Lower leg skin (tissue), 3 donors: ENCODE data around the gene DYNC1I1.

ENCODE experiments used
- CTCF ChIP-seq, 3 donors: fragments of 450-650 bp; IDR thresholded peaks; one replicate each; pipeline ENCODE4 v1.5.1; 2016; ENCODE audit warnings: antibody characterized with exemption in 3 of 3, mild to moderate bottlenecking in 3 of 3, moderate library complexity in 2 of 3
- POLR2A ChIP-seq, 2 donors: fragments of 450-650 bp; IDR thresholded peaks; one replicate each; pipeline ENCODE4 v1.6.1; 2016 to 2017; ENCODE audit warnings: antibody characterized with exemption in 2 of 2, mild to moderate bottlenecking in 1 of 2, moderate library complexity in 1 of 2

DNA sequence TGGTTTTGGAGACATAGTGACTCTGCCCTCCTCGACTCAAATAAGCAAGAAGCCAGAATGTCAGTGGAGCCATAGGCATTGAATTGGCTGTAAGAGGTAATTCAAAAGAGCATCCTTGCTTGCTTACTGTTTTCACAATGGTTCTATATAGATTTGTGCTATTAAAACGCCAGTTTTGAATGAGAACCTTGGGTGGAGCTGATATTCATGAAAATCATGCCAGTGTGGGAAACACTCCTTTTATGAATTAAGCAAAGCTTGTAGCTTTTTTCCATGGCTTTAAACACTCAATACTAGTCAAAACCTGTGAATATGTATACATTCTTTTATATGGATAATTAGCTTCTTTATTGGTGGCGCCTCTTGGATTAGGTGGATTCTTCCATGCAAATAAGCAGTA lies 297.0 kb downstream of the DYNC1I1 start:
- no peak for TF ChIP-seq CTCF (IDR thresholded peaks at IDR 0.05)
- TF ChIP-seq POLR2A (IDR thresholded peaks at IDR 0.05): no peak
